ENCODE results near the gene AFF2.
"Not testable (repeated sequence)": the region's sequence is repeated elsewhere in the genome, so short reads cannot be mapped to it uniquely, and the experiment has no call there.

The AFF2 gene

GRCh38 chrX:148618470-148619445 is 118.3 kb downstream of the AFF2 start:
- H3K4me3 ChIP-seq (ENCODE audit: low read length) = no peak overlapping the region
- no peak for DNase-seq (ENCODE audit: low read depth, low spot score)

- no peak for DNase-seq (ENCODE audit: low read depth, low spot score)
Measured at GRCh38 chrX:148620023-148620422, 119.6 kb downstream of the AFF2 start.

GRCh38 chrX:148624951-148625474 is 124.6 kb downstream of the AFF2 start:
- no peak overlapping the region for H3K4me3 ChIP-seq (ENCODE audit: low read length)
- DNase-seq (ENCODE audit: low read depth, low spot score) = no peak

More at GRCh38 chrX:148620023-148620422, 119.6 kb downstream of the AFF2 start:
- no peak overlapping the region for H3K4me3 ChIP-seq (ENCODE audit: low read length)

- DNase-seq (ENCODE audit: low read depth, low spot score) = no peak
- no peak overlapping the region for H3K4me3 ChIP-seq (ENCODE audit: low read length)
Measured at GRCh38 chrX:148628621-148629020, 128.2 kb downstream of the AFF2 start.

- DNase-seq (ENCODE audit: low read depth, low spot score) = no peak
- H3K4me3 ChIP-seq (ENCODE audit: low read length) = no peak overlapping the region
Measured at GRCh38 chrX:148629434-148629833, 129.0 kb downstream of the AFF2 start.

- no peak overlapping the region for H3K4me3 ChIP-seq (ENCODE audit: low read length)
- DNase-seq (ENCODE audit: low read depth, low spot score) = no peak
Measured at GRCh38 chrX:148632444-148632843, 132.0 kb downstream of the AFF2 start.

GRCh38 chrX:148633218-148633908 is 132.9 kb downstream of the AFF2 start:
- DNase-seq (ENCODE audit: low read depth, low spot score) = no peak
- H3K4me3 ChIP-seq (ENCODE audit: low read length) = no peak overlapping the region

GRCh38 chrX:148634591-148634990 is 134.2 kb downstream of the AFF2 start:
- H3K4me3 ChIP-seq (ENCODE audit: low read length) = no peak overlapping the region
- DNase-seq (ENCODE audit: low read depth, low spot score) = no peak

GRCh38 chrX:148643460-148643859 is 143.0 kb downstream of the AFF2 start:
- DNase-seq (ENCODE audit: low read depth, low spot score) = no peak
- no peak overlapping the region for H3K4me3 ChIP-seq (ENCODE audit: low read length)

- DNase-seq (ENCODE audit: low read depth, low spot score) = no peak
Measured at GRCh38 chrX:148647651-148648050, 147.2 kb downstream of the AFF2 start.

GRCh38 chrX:148649145-148649795 is 148.9 kb downstream of the AFF2 start:
- no peak overlapping the region for H3K4me3 ChIP-seq (ENCODE audit: low read length)
- no peak for DNase-seq (ENCODE audit: low read depth, low spot score)

More at GRCh38 chrX:148647651-148648050, 147.2 kb downstream of the AFF2 start:
- H3K4me3 ChIP-seq (ENCODE audit: low read length) = no peak overlapping the region

- H3K4me3 ChIP-seq (ENCODE audit: low read length) = no peak overlapping the region
- no peak for DNase-seq (ENCODE audit: low read depth, low spot score)
Measured at GRCh38 chrX:148658115-148658730, 157.8 kb downstream of the AFF2 start.

- no peak for DNase-seq (ENCODE audit: low read depth, low spot score)
Measured at GRCh38 chrX:148659481-148659880, 159.1 kb downstream of the AFF2 start.

GRCh38 chrX:148661035-148661434 is 160.6 kb downstream of the AFF2 start:
- no peak overlapping the region for H3K4me3 ChIP-seq (ENCODE audit: low read length)
- DNase-seq (ENCODE audit: low read depth, low spot score) = no peak

More at GRCh38 chrX:148659481-148659880, 159.1 kb downstream of the AFF2 start:
- H3K4me3 ChIP-seq (ENCODE audit: low read length) = no peak overlapping the region

GRCh38 chrX:148662014-148662413 is 161.6 kb downstream of the AFF2 start:
- DNase-seq (ENCODE audit: low read depth, low spot score) = no peak
- H3K4me3 ChIP-seq (ENCODE audit: low read length) = no peak overlapping the region

GRCh38 chrX:148664171-148664570 is 163.8 kb downstream of the AFF2 start:
- no peak overlapping the region for H3K4me3 ChIP-seq (ENCODE audit: low read length)
- DNase-seq (ENCODE audit: low read depth, low spot score) = no peak

GRCh38 chrX:148664995-148665394 is 164.6 kb downstream of the AFF2 start:
- DNase-seq (ENCODE audit: low read depth, low spot score) = no peak
- no peak overlapping the region for H3K4me3 ChIP-seq (ENCODE audit: low read length)

GRCh38 chrX:148669175-148669574 is 168.8 kb downstream of the AFF2 start:
- H3K4me3 ChIP-seq (ENCODE audit: low read length); DNase-seq (ENCODE audit: low read depth, low spot score): not testable (repeated sequence)

GRCh38 chrX:148670277-148670676 is 169.9 kb downstream of the AFF2 start:
- H3K4me3 ChIP-seq (ENCODE audit: low read length) = no peak overlapping the region
- no peak for DNase-seq (ENCODE audit: low read depth, low spot score)

Data from Jurkat, Clone E6-1 (cell line).